PC-3 (cell line): ENCODE measurements around the gene MRPS10. TPM values are rescaled to one million over a fixed set of nuclear protein-coding genes. Genes with fewer than 3 reads are reported as not detected.
A peak's percentile ranks its signal among the peaks of the same experiment; 100 is the strongest.
"Not testable (repeated sequence)": the region's sequence is repeated elsewhere in the genome, so short reads cannot be mapped to it uniquely, and the experiment has no call there.

Source experiments
- ATAC-seq: fragments of 200-7000 bp; cut with Tn5 transposase; 2 replicates; pipeline ENCODE4 v1.9.1; 2020; ENCODE audit warnings: mild to moderate bottlenecking, moderate library complexity
- BruUV-seq: library from RNA; stranded (reverse); fragments of 400-500 nt; replicated peaks from 2 replicates; lab custom pipeline; 2021; lab: Mats Ljungman, UMichigan
- CTCF ChIA-PET: fragments of 300-600 bp; sonication (Branson Sonifier 250); formaldehyde crosslinking; loops from one replicate; lab custom pipeline; 2022; ENCODE audit warnings: antibody characterized with exemption; lab: Charles Lee
- POLR2A ChIA-PET: fragments of 300-600 bp; sonication (Branson Sonifier 250); formaldehyde crosslinking; loops from one replicate; lab custom pipeline; 2022; ENCODE audit warnings: antibody characterized with exemption; ENCODE audit not compliant: unreplicated experiment; lab: Charles Lee
- DNase-seq: peaks from one replicate; pipeline ENCODE4 v3.0.0-alpha.2; 2015
- H2AFZ ChIP-seq: fragments of 300-600 bp; sonication (generic); 2 replicates; pipeline ENCODE4 v1.6.0; 2016; ENCODE audit warnings: antibody characterized with exemption, low read length
- H3F3A ChIP-seq: fragments of 300-600 bp; sonication (generic); one replicate; pipeline ENCODE4 v1.6.0; 2017; ENCODE audit warnings: antibody characterized with exemption, low read length, control low read depth, mild to moderate bottlenecking; ENCODE audit not compliant: unreplicated experiment
- H3K27ac ChIP-seq: fragments of 300-600 bp; sonication (generic); 2 replicates; pipeline ENCODE4 v1.5.1; 2016; ENCODE audit warnings: mild to moderate bottlenecking, low read length
- H3K27me3 ChIP-seq: fragments of 300-600 bp; sonication (generic); 2 replicates; pipeline ENCODE4 v1.6.1; 2016; ENCODE audit warnings: low read length, mixed read lengths
- H3K36me3 ChIP-seq: fragments of 300-600 bp; sonication (generic); 2 replicates; pipeline ENCODE4 v1.6.1; 2016; ENCODE audit warnings: low read depth, mixed run types, low read length, mixed read lengths
- H3K4me1 ChIP-seq: fragments of 300-600 bp; sonication (generic); 2 replicates; pipeline ENCODE4 v1.5.1; 2016; ENCODE audit warnings: low read length; ENCODE audit not compliant: insufficient read depth
- H3K4me2 ChIP-seq: fragments of 300-600 bp; sonication (generic); 2 replicates; pipeline ENCODE4 v1.6.0; 2016; ENCODE audit warnings: low read length
- H3K4me3 ChIP-seq: fragments of 300-600 bp; sonication (generic); 2 replicates; pipeline ENCODE4 v1.5.1; 2016; ENCODE audit warnings: mild to moderate bottlenecking, low read length, mixed read lengths
- H3K79me2 ChIP-seq: fragments of 300-600 bp; sonication (generic); 2 replicates; pipeline ENCODE4 v1.6.1; 2017; ENCODE audit warnings: low read length, mixed read lengths
- H3K9ac ChIP-seq: fragments of 300-600 bp; sonication (generic); 2 replicates; pipeline ENCODE4 v1.6.0; 2016; ENCODE audit warnings: mild to moderate bottlenecking, low read length
- H3K9me2 ChIP-seq: fragments of 300-600 bp; sonication (generic); replicated peaks from 2 replicates; pipeline ENCODE4 v1.6.1; 2016; ENCODE audit warnings: mixed run types, low read length, mixed read lengths
- H3K9me3 ChIP-seq: fragments of 300-600 bp; sonication (generic); 2 replicates; pipeline ENCODE4 v1.6.1; 2016; ENCODE audit warnings: low read length, mixed read lengths
- H4K20me1 ChIP-seq: fragments of 300-600 bp; sonication (generic); 2 replicates; pipeline ENCODE4 v1.6.1; 2016; ENCODE audit warnings: low read length, mixed read lengths
- EZH2 ChIP-seq: fragments of 300-600 bp; sonication (generic); IDR thresholded peaks from one replicate; pipeline ENCODE4 v1.6.1; 2017; ENCODE audit warnings: antibody characterized with exemption, mild to moderate bottlenecking, low read length; ENCODE audit not compliant: unreplicated experiment
- EZH2phosphoT487 ChIP-seq: fragments of 300-600 bp; sonication (generic); IDR thresholded peaks from 2 replicates; pipeline ENCODE4 v1.6.1; 2018; ENCODE audit warnings: mild to moderate bottlenecking, antibody characterized with exemption, low read length, borderline replicate concordance
- intact Hi-C: fragments of 100-400 bp; cut with micrococcal nuclease; formaldehyde crosslinking; loops from 2 replicates; pipeline ENCODE4 v1.9.0; 2023
- total RNA-seq: library from RNA; depleted of rRNA; stranded (reverse); fragments of >200 nt; gene quantifications from 2 replicates; pipeline ENCODE4 v1.2.3, GENCODE V29; 2014
- TF ChIP-seq, protein P1 (sequence below): fragments of 300-600 bp; sonication (generic); conservative IDR thresholded peaks from 2 replicates; pipeline ENCODE4 v1.5.1; 2017; ENCODE audit warnings: antibody characterized with exemption, low read depth, mild to moderate bottlenecking, low read length

MRPS10 gene
- total RNA-seq, 1 experiment from 2014 or later: 82.1 TPM

DNA sequence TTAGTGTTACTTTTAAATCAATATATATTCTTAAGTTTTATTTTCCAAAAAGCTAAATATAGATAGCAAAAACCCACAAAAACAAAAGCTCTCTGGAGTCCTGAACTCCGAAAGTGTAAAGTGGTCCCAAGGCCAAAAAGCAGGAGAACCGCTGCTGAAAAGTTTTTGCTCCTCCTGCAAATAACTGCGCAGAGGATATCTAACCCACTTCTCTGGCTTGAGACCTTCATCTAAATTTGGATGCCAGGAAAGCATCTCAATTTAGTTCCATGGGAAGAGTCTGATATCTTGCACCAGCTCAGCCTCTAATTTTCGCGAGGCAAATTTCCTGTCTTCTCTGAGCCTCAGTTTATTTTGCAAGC is 523 bp downstream of the MRPS10 start:
- Histone ChIP-seq H3K79me2 (peaks cover 45% of the 10 kb centered on the region), H3K9ac (peak overlapping the region; percentile 95), H3K4me3 (peak overlapping the region; percentile 85), H4K20me1 (no peaks in the 10 kb centered on the region), H3K27ac (peak overlapping the region; percentile 77), H3K9me3 (no peaks in the 10 kb centered on the region), H3K27me3 (no peaks in the 10 kb centered on the region), H3K4me1 (peaks cover 74% of the 10 kb centered on the region), H3K9me2 (no peaks in the 10 kb centered on the region), H3K36me3 (peaks cover 10% of the 10 kb centered on the region), H2AFZ (peak overlapping the region; percentile 60), H3F3A (peaks cover 7% of the 10 kb centered on the region), H3K4me2 (peak overlapping the region; percentile 84)
- no TSS peak for BruUV-seq
- intact Hi-C loops: loop anchor here (1.0 kb wide), 1 partner anchor 10 kb away; no protein-coding TSS in a partner anchor
- ATAC-seq (no peak), DNase-seq (no peak)
- CTCF ChIA-PET: interaction anchor here (0.7 kb wide), 1 partner anchor 98 kb away, joined by 11 read pairs; no protein-coding TSS in a partner anchor
- POLR2A ChIA-PET: no interaction called here
- no peak for TF ChIP-seq EZH2
- TF ChIP-seq, protein P1, sequence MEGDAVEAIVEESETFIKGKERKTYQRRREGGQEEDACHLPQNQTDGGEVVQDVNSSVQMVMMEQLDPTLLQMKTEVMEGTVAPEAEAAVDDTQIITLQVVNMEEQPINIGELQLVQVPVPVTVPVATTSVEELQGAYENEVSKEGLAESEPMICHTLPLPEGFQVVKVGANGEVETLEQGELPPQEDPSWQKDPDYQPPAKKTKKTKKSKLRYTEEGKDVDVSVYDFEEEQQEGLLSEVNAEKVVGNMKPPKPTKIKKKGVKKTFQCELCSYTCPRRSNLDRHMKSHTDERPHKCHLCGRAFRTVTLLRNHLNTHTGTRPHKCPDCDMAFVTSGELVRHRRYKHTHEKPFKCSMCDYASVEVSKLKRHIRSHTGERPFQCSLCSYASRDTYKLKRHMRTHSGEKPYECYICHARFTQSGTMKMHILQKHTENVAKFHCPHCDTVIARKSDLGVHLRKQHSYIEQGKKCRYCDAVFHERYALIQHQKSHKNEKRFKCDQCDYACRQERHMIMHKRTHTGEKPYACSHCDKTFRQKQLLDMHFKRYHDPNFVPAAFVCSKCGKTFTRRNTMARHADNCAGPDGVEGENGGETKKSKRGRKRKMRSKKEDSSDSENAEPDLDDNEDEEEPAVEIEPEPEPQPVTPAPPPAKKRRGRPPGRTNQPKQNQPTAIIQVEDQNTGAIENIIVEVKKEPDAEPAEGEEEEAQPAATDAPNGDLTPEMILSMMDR: no peak
- TF ChIP-seq EZH2phosphoT487: no peak

DNA sequence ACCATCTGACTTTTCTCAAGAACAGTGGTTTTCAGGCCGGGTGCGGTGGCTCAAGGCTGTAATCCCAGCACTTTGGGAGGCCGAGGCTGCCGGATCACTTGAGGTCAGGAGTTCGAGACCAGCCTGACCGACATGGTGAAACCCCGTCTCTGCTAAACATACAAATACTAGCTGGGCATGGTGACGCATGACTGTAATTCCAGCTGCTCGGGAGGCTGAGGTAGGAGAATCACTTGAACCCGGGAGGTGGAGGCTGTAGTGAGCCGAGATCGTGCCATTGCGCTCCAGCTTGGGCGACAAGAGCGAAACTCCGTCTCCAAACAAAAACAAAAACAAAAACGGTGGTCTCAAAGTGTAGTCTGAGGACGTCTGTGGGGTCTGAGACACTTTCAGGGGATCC is 1.2 kb downstream of the MRPS10 start:
- BruUV-seq, H2AFZ ChIP-seq, H4K20me1 ChIP-seq, intact Hi-C loops, ATAC-seq, CTCF ChIA-PET, H3K9me3 ChIP-seq, H3K27me3 ChIP-seq, DNase-seq, H3K9me2 ChIP-seq, POLR2A ChIA-PET: not testable (repeated sequence)
- peak overlapping the region; percentile 85 for H3K4me3 ChIP-seq
- H3K27ac ChIP-seq: peak overlapping the region; percentile 77
- peak overlapping the region; percentile 84 for H3K4me2 ChIP-seq
- peak overlapping the region; percentile 95 for H3K9ac ChIP-seq
- peaks cover 16% of the 10 kb centered on the region for H3K36me3 ChIP-seq
- peaks cover 52% of the 10 kb centered on the region for H3K79me2 ChIP-seq
- peaks cover 13% of the 10 kb centered on the region for H3F3A ChIP-seq
- H3K4me1 ChIP-seq: peaks cover 75% of the 10 kb centered on the region

DNA sequence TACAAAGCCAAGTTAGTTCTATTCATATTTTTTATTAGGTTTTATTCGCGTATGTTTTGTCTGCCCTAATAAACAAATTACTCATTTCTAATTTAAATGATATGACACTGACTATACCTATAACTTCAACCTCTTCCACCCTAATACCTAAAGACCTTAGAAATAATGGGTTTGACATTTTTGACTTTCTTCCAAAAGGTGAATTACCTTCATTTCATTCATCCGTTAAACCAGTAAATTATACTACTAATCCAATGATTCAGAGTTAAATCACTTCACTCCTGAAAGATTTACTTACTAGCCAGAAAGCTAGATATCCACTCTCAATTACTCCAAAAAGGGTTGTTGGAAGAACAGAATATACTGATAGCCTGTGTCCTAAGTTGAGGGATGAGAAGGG is 5.2 kb downstream of the MRPS10 start:
- peaks cover 84% of the 10 kb centered on the region for H3K4me1 ChIP-seq
- H3K9ac ChIP-seq: peak overlapping the region; percentile 73
- intact Hi-C loops: loop anchor here (2.0 kb wide), 1 partner anchor 14 kb away; no protein-coding TSS in a partner anchor
- H3K9me2 ChIP-seq: no peaks in the 10 kb centered on the region
- no TSS peak for BruUV-seq
- no peaks in the 10 kb centered on the region for H4K20me1 ChIP-seq
- peaks cover 59% of the 10 kb centered on the region for H3K79me2 ChIP-seq
- DNase-seq (peak; percentile 91), ATAC-seq (peak; percentile 35)
- peak overlapping the region; percentile 91 for H3K27ac ChIP-seq
- peaks cover 45% of the 10 kb centered on the region for H3K36me3 ChIP-seq
- peak overlapping the region; percentile 69 for H3K4me2 ChIP-seq
- H3K9me3 ChIP-seq: no peaks in the 10 kb centered on the region
- H3K4me3 ChIP-seq: peak overlapping the region; percentile 4; the same call in 1 of the 2 replicates
- H3K27me3 ChIP-seq: no peaks in the 10 kb centered on the region
- H2AFZ ChIP-seq: no peak overlapping the region
- TF ChIP-seq EZH2: no peak
- TF ChIP-seq, protein P1: no peak
- TF ChIP-seq EZH2phosphoT487: no peak
- ChIA-PET POLR2A (interaction anchor here (0.6 kb wide), 1 partner anchor 123 kb away, joined by 3 read pairs; no protein-coding TSS in a partner anchor), CTCF (interaction anchor here (0.7 to 1.0 kb wide), 3 partner anchors 15 to 335 kb away, joined by 3 to 4 read pairs (median 3); no protein-coding TSS in a partner anchor)
- peaks cover 28% of the 10 kb centered on the region for H3F3A ChIP-seq
